GM12864 (cell line): ENCODE measurements around the gene PITRM1.
"Not testable (repeated sequence)": the region's sequence is repeated elsewhere in the genome, so short reads cannot be mapped to it uniquely, and the experiment has no call there.

ENCODE experiments used
- DNase-seq: peaks from one replicate; pipeline ENCODE4 v3.0.0-alpha.2; 2011; ENCODE audit warnings: low read depth
- H3K4me3 ChIP-seq: 2 replicates; pipeline ENCODE4 v1.5.1; 2011; ENCODE audit warnings: mild to moderate bottlenecking, low read depth, low read length, control low read depth
- TF ChIP-seq, protein P1 (sequence below): IDR thresholded peaks from 2 replicates; pipeline ENCODE4 v1.5.1; 2011; ENCODE audit warnings: low read depth, mild to moderate bottlenecking, moderate library complexity, low read length, control low read depth, inconsistent platforms; ENCODE audit errors: missing control alignments

The PITRM1 gene, protein sequence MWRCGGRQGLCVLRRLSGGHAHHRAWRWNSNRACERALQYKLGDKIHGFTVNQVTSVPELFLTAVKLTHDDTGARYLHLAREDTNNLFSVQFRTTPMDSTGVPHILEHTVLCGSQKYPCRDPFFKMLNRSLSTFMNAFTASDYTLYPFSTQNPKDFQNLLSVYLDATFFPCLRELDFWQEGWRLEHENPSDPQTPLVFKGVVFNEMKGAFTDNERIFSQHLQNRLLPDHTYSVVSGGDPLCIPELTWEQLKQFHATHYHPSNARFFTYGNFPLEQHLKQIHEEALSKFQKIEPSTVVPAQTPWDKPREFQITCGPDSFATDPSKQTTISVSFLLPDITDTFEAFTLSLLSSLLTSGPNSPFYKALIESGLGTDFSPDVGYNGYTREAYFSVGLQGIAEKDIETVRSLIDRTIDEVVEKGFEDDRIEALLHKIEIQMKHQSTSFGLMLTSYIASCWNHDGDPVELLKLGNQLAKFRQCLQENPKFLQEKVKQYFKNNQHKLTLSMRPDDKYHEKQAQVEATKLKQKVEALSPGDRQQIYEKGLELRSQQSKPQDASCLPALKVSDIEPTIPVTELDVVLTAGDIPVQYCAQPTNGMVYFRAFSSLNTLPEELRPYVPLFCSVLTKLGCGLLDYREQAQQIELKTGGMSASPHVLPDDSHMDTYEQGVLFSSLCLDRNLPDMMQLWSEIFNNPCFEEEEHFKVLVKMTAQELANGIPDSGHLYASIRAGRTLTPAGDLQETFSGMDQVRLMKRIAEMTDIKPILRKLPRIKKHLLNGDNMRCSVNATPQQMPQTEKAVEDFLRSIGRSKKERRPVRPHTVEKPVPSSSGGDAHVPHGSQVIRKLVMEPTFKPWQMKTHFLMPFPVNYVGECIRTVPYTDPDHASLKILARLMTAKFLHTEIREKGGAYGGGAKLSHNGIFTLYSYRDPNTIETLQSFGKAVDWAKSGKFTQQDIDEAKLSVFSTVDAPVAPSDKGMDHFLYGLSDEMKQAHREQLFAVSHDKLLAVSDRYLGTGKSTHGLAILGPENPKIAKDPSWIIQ

DNA sequence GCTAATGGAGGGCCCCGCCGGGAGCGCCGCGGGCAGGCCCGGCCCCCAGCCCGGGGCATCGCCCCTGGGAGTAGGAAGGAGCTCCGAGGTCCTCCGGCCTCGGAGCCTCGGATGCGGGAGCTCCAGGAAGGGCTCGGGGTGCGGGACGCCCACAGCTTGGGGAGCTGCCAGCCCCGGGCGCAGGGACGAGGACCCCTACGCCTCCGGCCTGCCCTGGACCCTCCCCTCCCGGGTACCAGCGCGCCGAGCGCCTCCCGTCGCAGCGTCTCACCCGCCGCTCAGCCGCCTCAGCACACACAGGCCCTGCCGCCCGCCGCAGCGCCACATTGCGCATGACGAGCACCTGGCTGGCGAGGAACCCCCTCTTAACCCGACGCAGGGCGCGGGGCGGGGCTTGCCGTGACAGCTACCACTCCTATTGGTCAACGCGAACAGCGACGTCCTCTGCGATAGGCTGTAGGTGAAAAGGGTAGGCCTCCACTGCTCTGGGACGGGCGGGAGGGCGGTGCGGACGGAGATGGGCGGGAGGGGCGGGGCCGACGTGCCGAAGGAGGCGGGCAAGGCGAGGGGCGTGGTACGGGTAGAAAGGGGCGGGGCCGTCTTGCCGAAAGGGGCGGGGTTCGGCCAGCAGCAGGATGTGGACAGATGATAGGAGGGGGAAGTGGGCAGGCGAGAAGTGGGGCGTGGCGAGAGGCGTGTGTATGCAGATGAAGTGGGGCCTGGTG is at the start of gene PITRM1:
Gene PITRM1, minus strand, starts transcription at position 337 of the 725 bp plus-strand sequence. Its CDS starts 10 bp downstream, at position 327.
- TF ChIP-seq, protein P1, sequence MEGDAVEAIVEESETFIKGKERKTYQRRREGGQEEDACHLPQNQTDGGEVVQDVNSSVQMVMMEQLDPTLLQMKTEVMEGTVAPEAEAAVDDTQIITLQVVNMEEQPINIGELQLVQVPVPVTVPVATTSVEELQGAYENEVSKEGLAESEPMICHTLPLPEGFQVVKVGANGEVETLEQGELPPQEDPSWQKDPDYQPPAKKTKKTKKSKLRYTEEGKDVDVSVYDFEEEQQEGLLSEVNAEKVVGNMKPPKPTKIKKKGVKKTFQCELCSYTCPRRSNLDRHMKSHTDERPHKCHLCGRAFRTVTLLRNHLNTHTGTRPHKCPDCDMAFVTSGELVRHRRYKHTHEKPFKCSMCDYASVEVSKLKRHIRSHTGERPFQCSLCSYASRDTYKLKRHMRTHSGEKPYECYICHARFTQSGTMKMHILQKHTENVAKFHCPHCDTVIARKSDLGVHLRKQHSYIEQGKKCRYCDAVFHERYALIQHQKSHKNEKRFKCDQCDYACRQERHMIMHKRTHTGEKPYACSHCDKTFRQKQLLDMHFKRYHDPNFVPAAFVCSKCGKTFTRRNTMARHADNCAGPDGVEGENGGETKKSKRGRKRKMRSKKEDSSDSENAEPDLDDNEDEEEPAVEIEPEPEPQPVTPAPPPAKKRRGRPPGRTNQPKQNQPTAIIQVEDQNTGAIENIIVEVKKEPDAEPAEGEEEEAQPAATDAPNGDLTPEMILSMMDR, result no peak
- peak within 1 kb of the TSS; percentile 79 for H3K4me3 ChIP-seq
- peak; percentile 97 for DNase-seq

DNA sequence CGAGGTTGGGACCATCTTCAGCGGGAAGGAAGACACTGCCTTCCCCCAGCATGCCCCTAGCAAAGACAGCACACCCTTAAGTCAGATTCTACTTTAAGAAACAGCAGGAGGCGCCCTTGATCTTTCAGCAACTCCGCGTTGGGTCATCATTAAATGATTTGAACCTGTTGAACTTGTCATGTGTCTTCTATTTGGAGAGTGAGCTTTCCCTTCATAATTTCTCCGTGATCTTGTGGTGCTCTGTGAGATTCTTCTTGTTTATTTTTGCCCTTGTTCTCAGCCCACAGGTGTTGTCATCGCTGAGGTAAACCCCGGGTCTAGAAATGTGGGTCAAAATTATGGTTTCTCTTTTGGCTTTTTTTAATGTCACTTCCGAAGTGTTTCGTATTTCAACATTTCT is 49.5 kb upstream of the PITRM1 start:
- TF ChIP-seq, protein P1, result peak; percentile 7
- no peak overlapping the region for H3K4me3 ChIP-seq
- DNase-seq, result no peak

DNA sequence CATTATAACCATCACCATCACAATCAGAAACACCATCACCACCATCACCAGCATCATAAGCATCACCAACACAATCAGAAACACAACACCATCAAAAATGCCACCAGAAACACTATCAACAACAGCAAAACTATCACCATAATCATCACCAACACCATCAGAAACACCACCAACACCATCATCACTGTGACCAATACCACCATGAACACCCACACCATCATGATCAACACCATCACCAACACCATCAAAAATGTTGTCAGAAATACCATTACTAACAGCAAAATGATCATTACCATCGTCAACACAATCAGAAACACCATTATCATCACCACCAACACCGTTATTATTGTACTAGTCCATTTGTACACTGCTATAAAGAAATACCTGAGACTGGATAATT is 49.0 kb upstream of the PITRM1 start:
- not testable (repeated sequence) for H3K4me3 ChIP-seq, DNase-seq

DNA sequence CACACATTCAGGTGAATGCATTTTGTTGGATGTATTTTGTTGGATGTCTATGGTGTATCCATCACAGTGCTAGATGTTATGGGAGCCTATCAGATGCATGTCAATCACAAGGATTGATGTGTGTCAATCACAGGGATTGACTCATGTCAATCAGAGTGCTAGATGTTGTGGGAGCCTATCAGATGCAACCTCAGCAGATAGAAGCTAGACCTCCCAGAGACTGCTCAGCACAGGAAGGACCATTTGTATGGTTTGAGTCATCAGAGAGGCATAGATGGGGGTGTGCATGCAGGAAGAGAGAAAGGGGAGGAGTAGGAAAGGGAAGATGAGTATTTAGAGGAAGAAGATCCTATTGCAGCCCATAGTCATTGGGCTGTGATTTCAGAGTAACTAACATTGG is 48.3 kb upstream of the PITRM1 start:
- DNase-seq, result no peak
- H3K4me3 ChIP-seq, result no peak overlapping the region
- TF ChIP-seq, protein P1, result no peak

DNA sequence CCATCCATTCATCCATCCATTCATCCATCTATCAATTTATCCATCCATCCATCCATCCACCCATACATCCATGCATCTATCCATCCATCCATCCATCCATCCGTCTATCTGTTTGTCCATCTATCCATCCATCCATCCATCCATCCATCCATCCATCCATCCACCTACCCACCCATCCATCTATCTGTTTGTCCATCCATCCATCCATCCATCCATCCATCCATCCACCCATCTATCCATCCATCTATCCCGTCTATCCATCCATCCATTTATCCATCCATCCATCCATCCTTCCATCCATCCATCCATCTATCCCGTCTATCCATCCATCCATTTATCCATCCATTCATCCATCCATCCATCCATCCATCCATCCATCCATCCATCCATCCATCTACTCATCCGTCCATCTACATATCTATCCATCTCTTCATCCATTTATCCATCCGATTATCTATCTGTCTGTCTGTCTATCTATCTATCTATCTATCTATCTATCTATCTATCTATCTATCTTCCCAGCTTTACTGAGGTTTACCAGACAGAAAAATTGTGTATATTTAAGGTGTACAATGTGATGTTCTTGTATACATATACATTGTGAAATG is 46.5 kb upstream of the PITRM1 start:
- not testable (repeated sequence) for H3K4me3 ChIP-seq, DNase-seq

DNA sequence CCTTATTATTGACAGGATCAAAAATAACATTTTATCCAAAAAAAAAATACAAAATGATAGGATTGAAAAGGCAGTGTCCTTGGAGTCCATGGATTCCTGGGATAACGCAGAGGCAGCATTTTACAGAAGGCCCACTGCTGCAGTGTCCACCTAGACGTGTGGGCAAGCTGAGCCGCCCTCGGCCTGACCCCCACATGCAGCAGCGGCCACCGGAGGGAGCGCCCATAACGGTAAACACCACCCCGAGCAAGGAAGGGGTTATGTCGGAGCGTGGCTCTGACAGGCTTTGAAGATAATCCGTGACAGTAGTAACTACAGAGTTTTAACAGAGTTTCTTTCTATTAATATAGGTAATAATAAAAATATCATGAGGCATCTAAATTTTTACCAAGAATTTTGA is 45.3 kb upstream of the PITRM1 start:
- TF ChIP-seq, protein P1, result no peak
- no peak overlapping the region for H3K4me3 ChIP-seq
- DNase-seq, result no peak

DNA sequence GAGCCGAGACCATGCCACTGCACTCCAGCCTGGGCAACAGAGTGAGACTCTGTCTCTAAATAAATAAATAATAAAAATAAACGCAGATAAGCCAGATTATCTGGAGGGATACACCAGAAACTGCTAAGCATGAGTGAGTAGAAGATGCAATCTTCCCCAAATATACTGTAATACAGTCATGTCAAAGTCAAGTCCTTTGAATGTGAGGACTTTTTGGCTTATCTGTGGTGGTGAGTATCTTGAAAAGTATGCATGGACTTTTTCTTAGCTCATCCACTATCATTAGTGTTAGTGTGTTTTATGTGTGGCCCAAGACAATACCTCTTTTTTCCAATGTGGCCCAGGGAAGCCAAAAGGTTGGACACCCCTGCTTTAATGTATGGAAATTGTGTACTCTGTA is 44.7 kb upstream of the PITRM1 start:
- TF ChIP-seq, protein P1, result no peak
- no peak overlapping the region for H3K4me3 ChIP-seq
- DNase-seq, result no peak
